HAP-1 (cell line): ENCODE measurements around the gene TMEM169.
"Not testable (repeated sequence)": the region's sequence is repeated elsewhere in the genome, so short reads cannot be mapped to it uniquely, and the experiment has no call there.

ENCODE experiments used
- DNase-seq, 2 experiments: peaks; one replicate each; pipeline ENCODE4 v3.0.0-alpha.2; 2016 to 2020; ENCODE audit warnings: low spot score in 2 of 2
- H3K27me3 ChIP-seq: fragments of 250-450 bp; sonication (Bioruptor Pico); 2 replicates; pipeline ENCODE4 v1.5.1; 2020; ENCODE audit warnings: low read depth, mild to moderate bottlenecking, moderate library complexity
- H3K36me3 ChIP-seq: fragments of 250-450 bp; sonication (Bioruptor Pico); replicated peaks from 2 replicates; pipeline ENCODE4 v1.5.1; 2020; ENCODE audit warnings: mild to moderate bottlenecking
- H3K4me1 ChIP-seq: fragments of 250-450 bp; sonication (Bioruptor Pico); 2 replicates; pipeline ENCODE4 v1.5.1; 2020; ENCODE audit warnings: mild to moderate bottlenecking
- H3K4me3 ChIP-seq: fragments of 250-450 bp; sonication (Bioruptor Pico); 2 replicates; pipeline ENCODE4 v1.5.1; 2020; ENCODE audit warnings: mild to moderate bottlenecking, moderate library complexity
- H3K9me3 ChIP-seq: fragments of 250-450 bp; sonication (Bioruptor Pico); 2 replicates; pipeline ENCODE4 v1.5.1; 2020; ENCODE audit warnings: mild to moderate bottlenecking, moderate library complexity
- in situ Hi-C: fragments of 300-500 bp; cut with MboI; formaldehyde crosslinking; loops from 3 replicates; pipeline ENCODE4 v1.14.3; 2020; ENCODE audit warnings: low sequenced_read_pairs, inconsistent platforms, mixed read lengths

TMEM169 gene

DNA sequence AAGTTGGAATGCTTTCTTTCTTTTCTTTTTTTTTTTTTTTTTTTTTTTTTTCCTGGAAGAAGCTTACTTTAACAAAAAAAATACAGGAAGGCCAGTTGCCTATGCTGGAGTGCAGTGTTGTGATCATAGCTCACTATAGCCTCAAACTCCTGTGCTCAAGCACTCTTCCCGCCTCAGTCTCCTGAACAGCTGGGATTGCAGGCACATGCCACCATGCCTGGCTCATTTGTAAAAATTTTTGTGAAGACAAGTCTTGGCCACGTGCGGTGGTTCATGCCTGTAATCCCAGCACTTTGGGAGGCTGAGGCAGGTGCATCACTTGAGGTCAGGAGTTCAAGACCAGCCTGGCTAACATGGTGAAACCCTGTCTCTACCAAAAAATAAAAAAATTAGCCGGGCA is 59.8 kb downstream of the TMEM169 start:
- H3K4me1 ChIP-seq: peaks cover 11% of the 10 kb centered on the region

DNA sequence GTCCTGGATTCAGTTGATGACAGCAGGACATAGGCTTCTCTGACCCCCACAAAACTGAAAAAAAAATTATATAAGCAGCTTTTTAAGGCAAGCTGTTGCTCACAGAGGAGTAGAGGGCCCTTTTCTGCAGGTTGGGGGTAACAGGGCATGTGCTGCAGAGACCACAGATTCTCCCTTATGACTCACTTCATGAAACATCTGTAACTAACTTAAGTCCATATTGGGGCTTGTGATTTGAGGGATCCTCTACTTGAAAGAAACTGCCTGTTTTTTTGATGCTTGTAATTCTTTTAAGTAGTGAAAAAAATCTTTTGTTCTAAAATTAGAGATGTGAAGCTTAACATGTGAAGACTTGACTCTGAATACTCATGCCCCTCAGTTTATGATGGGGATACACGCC is 60.8 kb downstream of the TMEM169 start:
- DNase-seq: no peak
- Histone ChIP-seq H3K27me3 (no peaks in the 10 kb centered on the region), H3K4me3 (no peak overlapping the region), H3K4me1 (peaks cover 11% of the 10 kb centered on the region), H3K36me3 (peaks cover 96% of the 10 kb centered on the region), H3K9me3 (no peaks in the 10 kb centered on the region)
- in situ Hi-C loops: no loop called here

More for the DNA sequence above, 59.8 kb downstream of the TMEM169 start:
- H3K9me3 ChIP-seq, H3K4me3 ChIP-seq, DNase-seq, in situ Hi-C loops, H3K27me3 ChIP-seq: not testable (repeated sequence)
- peaks cover 94% of the 10 kb centered on the region for H3K36me3 ChIP-seq

DNA sequence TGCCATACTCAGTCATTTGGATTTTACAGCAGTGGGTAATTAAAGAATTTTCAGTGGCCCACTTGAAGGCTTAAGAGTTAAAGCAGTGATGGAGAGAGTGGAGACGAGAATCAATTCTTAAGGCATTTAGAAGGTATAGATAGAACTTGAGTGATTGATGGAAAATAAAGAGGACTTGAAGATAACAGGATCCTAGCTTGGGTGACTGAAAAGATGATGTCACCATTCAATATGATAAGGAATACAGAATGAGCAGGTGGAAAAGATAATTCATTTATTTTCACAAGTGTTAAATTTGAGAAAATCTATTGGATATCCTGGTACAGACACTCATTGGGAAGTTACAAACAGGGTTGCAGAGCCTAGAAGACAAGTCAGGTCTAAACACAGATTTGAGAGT is 62.7 kb downstream of the TMEM169 start:
- no peak for DNase-seq
- H3K27me3 ChIP-seq: no peaks in the 10 kb centered on the region
- H3K4me1 ChIP-seq: peaks cover 11% of the 10 kb centered on the region
- in situ Hi-C loops: no loop called here
- no peaks in the 10 kb centered on the region for H3K9me3 ChIP-seq
- peaks cover 94% of the 10 kb centered on the region for H3K36me3 ChIP-seq
- no peak overlapping the region for H3K4me3 ChIP-seq

DNA sequence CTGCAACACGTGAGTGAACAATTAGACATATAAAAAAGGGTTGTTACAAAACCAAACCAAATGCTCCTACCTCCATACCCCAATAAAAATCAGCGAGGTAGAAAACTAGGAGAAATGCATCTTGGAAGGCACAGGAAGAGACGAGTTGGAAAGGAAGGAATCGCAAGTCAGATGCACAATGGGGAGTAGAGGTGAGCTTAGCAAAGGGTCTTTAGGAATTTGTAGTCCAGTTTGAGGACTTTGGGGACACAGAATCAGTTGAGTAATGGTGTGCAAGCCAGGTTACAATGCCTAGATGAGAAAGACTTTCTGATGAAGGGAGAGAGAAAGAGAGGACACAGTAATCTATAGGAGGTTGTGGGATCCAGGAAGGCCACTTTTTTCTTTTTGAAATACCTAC is 63.1 kb downstream of the TMEM169 start:
- H3K4me1 ChIP-seq: peaks cover 11% of the 10 kb centered on the region
- no peaks in the 10 kb centered on the region for H3K9me3 ChIP-seq
- no peak for DNase-seq
- H3K4me3 ChIP-seq: no peak overlapping the region
- peaks cover 94% of the 10 kb centered on the region for H3K36me3 ChIP-seq
- in situ Hi-C loops: no loop called here
- H3K27me3 ChIP-seq: no peaks in the 10 kb centered on the region

DNA sequence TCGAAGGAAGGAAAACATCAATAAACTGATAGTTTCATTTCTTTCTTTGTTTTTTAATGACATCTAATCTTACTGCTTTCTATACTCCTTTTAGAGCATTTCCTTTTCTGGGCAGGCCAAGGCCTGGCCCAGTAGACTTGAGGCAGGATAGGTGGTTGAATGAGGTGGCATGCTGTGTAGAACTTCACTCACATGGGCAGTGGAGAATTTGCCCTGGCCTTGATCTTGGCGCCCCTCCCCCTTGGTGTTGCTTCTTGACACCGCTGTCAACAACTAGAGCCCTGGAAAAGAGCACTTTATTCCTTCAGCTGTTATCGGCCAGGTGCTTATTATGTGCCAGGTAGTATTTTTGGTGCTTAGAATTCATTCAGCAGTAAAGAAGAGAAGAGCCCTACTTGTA is 64.9 kb downstream of the TMEM169 start:
- no peak for DNase-seq
- in situ Hi-C loops: no loop called here

DNA sequence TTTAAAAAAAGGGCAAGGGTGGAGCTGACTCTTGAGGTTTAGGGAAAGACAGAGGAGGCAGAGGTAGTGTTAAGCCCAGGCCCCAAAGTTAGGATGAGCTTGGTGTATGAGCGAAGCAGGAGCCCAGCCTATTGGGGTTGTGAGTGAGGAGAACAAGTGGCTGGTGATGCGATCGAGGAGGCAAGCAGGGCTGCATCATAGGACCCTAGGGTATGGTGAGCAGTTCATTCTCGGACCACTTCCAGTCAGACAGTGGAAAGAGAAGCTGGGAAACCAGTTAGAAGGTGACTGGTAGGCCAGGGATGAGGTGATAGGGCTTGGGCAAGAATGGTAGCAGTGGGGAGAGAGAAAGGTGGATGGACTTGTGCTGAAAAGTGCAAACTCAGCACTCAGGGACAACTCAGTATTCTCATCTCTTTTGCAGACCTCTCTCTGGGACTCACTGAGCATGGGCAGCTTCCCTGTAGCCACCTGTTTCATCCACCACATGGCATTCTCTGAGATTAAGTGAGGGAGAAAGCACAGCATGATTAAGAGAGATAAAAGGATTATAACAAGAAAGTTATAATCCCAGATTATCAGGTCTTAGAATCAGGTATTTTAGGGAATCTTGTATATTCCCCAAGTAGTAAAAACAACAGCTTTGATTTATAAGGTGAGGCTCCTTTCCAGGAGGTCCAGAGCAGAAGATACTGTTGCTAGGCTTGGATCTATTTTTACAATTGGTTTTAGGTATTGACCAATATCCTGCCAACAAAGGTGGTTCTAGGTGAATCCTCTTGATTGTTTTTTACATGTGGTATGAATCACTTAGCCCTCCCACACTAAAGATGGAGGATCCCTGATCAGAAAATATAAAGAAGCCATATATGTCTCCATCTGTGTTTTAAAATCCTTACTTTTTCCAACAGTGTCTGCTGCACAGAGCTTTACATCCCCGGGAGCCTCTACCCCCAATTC is 65.7 kb downstream of the TMEM169 start:
- peaks cover 94% of the 10 kb centered on the region for H3K36me3 ChIP-seq
- no peak for DNase-seq
- no peaks in the 10 kb centered on the region for H3K27me3 ChIP-seq
- H3K9me3 ChIP-seq: no peaks in the 10 kb centered on the region
- no peak overlapping the region for H3K4me3 ChIP-seq
- in situ Hi-C loops: no loop called here
- peaks cover 11% of the 10 kb centered on the region for H3K4me1 ChIP-seq

More for the DNA sequence above, 64.9 kb downstream of the TMEM169 start:
- no peak overlapping the region for H3K4me3 ChIP-seq
- peaks cover 96% of the 10 kb centered on the region for H3K36me3 ChIP-seq
- no peaks in the 10 kb centered on the region for H3K27me3 ChIP-seq
- H3K9me3 ChIP-seq: no peaks in the 10 kb centered on the region
- H3K4me1 ChIP-seq: peaks cover 11% of the 10 kb centered on the region

DNA sequence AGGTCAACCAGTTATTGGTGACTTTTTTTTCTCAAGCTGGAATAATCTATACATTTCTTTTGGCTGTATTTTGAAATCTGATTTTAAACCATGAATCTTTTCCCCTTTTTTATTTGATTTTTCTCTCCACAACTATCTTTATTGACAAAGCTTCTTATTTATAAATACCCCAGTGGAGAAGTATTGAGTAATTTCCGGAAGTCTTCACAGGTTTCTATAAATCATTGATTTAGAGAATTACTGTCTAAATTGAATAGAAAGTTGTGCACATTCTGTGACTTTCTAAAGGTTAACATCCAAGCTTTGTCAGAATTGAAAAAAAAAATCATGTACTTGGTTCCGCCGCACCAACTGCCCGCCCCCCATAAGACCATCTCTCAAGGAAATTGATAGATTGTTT is 67.3 kb downstream of the TMEM169 start:
- H3K9me3 ChIP-seq: no peaks in the 10 kb centered on the region
- no peak overlapping the region for H3K4me3 ChIP-seq
- no peak for DNase-seq
- H3K27me3 ChIP-seq: no peaks in the 10 kb centered on the region
- peaks cover 11% of the 10 kb centered on the region for H3K4me1 ChIP-seq
- H3K36me3 ChIP-seq: peaks cover 95% of the 10 kb centered on the region
- in situ Hi-C loops: no loop called here

DNA sequence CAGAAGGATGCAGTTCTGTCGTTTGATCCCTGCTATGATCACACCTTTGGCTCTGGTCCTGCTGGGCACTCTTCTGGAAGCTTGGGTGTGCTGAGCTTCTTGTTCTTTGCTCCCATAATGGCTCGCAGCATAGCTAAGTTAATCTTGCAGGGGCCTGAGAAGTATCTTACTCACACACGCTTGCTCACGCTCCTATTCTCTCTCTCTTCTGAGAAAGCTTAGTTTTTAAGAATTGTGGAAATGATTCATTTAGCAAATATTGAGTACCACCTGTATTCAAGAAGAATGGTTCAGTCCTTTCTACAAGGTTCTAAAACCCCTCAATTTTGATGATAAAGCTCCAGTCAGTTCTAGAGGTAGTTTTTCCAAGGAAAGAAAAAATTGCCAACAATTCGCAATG is 68.0 kb downstream of the TMEM169 start:
- peaks cover 95% of the 10 kb centered on the region for H3K36me3 ChIP-seq
- H3K4me1 ChIP-seq: peaks cover 11% of the 10 kb centered on the region
- no peaks in the 10 kb centered on the region for H3K9me3 ChIP-seq
- H3K4me3 ChIP-seq: no peak overlapping the region
- DNase-seq: no peak
- in situ Hi-C loops: no loop called here
- no peaks in the 10 kb centered on the region for H3K27me3 ChIP-seq

DNA sequence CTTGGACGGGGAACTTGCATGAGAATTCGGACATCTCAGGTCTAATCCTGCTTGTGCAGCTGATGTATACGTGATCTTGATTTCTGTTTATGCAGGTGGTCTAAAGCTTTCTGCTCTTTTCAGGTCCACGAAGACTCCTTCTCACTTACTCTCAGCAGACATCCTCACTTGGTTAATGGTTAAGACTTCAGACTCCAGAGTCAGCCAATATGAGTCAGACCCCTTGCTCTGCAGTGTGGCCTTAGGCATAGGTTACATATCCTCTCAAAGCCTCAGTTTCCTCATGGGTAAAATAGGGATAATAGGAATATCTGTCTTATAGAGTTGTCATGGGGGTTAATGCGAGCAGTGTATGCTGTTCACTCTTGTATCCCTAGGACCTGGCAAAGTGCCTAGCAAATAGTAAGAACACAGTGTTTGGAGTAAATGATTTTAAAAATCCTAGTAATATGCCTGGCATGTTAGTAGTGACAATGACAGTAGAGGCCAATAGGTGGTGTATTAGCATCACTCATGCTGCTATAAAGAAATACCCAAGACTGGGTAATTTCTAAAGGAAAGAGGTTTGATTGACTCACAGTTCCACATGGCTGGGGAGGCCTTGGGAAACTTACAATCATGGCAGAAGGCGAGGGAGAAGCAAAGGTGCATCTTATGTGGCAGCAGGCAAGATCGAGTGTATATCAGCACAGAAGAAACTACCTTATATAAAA is 69.8 kb downstream of the TMEM169 start:
- in situ Hi-C loops: no loop called here
- no peaks in the 10 kb centered on the region for H3K27me3 ChIP-seq
- no peaks in the 10 kb centered on the region for H3K4me1 ChIP-seq
- H3K4me3 ChIP-seq: no peak overlapping the region
- no peaks in the 10 kb centered on the region for H3K9me3 ChIP-seq
- peaks cover 93% of the 10 kb centered on the region for H3K36me3 ChIP-seq
- DNase-seq: no peak
